ENCODE data around the gene MVB12A.

Gene MVB12A

DNA sequence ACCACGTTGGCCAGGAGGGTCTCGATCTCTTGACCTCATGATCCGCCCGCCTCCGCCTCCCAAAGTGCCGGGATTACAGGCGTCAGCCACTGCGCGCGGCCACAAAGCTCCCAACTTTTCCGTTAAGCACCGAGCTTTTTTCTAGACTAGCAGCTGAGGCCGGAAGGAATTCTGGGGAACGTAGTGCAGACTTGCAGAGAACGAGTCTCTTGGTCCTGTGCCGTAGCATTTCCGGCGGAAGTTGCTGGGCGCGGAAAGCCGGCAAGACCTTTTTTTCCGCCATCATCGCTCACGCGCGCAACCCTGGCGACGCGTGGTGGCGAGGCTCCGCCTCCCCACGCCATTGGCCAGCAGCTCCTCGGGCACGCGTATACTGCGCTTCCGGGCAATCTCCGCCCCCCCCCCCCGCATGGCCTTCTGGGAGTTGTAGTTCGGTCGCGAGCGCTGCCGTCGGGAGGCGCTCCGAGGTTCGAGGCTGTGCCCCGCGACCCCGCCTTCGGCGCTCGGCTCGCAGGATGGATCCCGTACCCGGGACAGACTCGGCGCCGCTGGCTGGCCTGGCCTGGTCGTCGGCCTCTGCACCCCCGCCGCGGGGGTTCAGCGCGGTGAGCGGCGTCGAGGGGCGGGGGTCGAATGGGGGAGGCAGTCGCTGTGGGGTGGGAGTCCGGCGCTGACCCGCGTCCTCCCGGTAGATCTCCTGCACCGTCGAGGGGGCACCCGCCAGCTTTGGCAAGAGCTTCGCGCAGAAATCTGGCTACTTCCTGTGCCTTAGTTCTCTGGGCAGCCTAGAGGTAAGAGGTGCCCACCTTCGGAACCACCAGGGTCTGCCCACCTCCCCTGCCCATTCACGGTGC, at the start of gene MVB12A:
TSS of gene MVB12A (plus strand) at position 427 of the 854 bp plus-strand sequence. CDS start at position 516, 89 bp downstream.
- H3K4me3 ChIP-seq (ENCODE audit: low read length) = peak within 1 kb of the TSS; percentile 73
- TF ChIP-seq, protein P1, sequence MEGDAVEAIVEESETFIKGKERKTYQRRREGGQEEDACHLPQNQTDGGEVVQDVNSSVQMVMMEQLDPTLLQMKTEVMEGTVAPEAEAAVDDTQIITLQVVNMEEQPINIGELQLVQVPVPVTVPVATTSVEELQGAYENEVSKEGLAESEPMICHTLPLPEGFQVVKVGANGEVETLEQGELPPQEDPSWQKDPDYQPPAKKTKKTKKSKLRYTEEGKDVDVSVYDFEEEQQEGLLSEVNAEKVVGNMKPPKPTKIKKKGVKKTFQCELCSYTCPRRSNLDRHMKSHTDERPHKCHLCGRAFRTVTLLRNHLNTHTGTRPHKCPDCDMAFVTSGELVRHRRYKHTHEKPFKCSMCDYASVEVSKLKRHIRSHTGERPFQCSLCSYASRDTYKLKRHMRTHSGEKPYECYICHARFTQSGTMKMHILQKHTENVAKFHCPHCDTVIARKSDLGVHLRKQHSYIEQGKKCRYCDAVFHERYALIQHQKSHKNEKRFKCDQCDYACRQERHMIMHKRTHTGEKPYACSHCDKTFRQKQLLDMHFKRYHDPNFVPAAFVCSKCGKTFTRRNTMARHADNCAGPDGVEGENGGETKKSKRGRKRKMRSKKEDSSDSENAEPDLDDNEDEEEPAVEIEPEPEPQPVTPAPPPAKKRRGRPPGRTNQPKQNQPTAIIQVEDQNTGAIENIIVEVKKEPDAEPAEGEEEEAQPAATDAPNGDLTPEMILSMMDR (conservative IDR thresholded peaks at IDR 0.05; ENCODE audit: low read depth, low read length) = no peak
- peak; percentile 97 for DNase-seq (ENCODE audit: low read depth)

DNA sequence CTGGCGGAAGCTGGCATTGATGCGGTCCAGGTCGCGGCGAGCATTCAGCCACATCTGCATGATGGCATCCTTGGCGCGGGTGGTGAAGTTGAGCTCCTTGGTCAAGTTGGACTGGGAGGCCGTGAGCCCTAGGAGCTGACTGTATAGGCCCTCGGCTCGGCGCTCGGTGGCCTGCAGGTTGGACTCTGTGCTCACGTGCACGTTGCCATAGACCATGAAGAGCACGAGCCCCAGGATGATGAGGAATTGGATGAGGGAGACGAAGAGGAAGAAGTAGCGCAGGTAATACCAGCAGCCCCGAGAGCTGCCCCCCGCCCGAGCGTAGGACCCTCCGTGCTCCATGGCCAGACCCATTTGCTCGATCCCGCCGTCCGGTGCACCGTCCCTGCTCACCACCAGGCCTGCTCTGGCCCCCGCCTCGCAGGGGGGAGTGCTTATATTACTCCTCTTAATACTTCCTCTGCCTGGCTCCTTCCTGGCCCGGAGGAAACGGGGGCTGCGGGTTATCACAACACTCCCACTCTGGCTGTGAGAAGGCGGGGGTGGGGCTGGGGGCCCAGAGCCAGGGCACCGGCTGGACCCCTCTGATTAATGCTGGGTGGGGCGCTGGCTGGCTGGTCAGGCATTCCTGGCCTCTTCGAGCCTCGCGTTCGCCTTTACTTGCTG, 42.8 kb upstream of the MVB12A start, which contains the start of gene PLVAP:
TSS of gene PLVAP (minus strand) at position 408 of the 666 bp plus-strand sequence. CDS start at position 354, 54 bp downstream.
- H3K4me3 ChIP-seq (ENCODE audit: low read length) = no peak within 1 kb of the TSS
- DNase-seq (ENCODE audit: low read depth) = no peak
- TF ChIP-seq, protein P1 (conservative IDR thresholded peaks at IDR 0.05; ENCODE audit: low read depth, low read length) = no peak

DNA sequence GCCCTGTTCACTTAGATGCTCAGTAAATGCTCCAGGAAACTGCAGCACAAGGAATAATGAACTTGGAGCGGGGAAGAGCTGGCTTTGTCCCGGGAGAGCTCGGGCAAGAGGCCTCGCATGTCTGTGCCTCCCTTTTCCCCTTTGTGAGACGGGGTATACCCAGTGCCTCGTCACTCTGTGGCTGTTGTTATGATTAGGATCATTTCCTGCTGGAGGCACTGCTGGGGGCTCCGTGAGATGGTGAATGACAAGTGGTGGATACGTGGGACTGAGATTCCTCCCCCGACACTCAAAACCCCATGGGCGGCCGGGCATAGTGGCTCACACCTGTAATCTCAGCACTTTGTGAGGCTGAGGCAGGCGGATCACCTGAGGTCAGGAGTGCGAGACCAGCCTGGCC, 41.6 kb upstream of the MVB12A start:
- no peak overlapping the region for H3K4me3 ChIP-seq (ENCODE audit: low read length)
- DNase-seq (ENCODE audit: low read depth) = no peak
- TF ChIP-seq, protein P1 (conservative IDR thresholded peaks at IDR 0.05; ENCODE audit: low read depth, low read length) = no peak

DNA sequence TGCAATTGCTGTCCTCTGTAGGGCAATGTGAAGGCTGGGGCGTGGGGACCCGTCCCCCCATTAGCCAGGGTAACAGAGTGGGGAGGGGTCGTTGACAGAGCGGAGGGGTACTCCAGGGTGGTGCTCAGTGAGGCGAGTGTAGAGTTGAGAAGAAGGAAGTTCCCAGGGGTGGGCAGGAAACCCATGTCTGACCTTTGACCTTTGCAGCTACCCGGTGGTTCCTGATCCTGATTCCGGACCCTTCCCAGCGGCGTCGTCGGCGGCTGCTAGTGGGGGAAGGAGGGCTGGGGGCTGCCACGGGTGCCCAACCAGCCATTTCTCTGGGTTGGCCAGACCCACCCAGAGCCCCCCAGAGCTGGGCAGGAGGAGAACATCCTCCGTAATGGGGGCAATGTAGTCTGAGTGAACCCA, 40.6 kb upstream of the MVB12A start:
- no peak for DNase-seq (ENCODE audit: low read depth)
- TF ChIP-seq, protein P1 (conservative IDR thresholded peaks at IDR 0.05; ENCODE audit: low read depth, low read length) = no peak

DNA sequence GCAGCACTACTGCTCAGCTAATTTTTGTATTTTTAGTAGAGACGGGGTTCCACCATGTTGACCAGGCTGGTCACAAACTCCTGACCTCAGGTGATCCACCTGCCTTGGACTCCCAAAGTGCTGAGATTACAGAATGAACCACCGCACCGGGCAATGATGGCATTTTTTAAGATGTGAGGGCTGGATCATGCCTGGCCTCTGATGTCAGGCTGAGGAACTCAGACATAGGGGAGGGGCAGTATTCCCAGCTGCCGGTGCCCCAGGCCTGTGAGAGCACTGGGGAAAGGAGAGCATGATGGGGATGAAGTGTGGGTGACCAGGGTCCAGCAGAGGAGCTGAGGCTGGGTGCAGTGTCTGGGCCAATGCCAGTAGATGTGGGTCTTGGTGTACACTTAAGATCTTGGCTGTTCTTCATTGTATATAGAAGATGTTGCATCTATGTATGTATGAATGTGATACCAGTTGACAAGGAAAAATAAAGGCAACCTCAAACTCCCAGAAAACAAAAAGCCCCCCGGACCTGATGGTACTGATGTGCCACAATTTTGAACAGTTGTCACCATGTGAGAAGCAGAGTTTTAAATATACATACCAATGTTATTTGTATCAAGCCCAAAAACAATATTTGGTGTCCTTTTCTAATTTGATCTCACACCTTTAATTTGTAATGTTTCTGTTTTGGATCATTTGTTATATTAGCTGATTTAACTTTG, 39.3 kb upstream of the MVB12A start:
- no peak overlapping the region for H3K4me3 ChIP-seq (ENCODE audit: low read length)
- TF ChIP-seq, protein P1 (conservative IDR thresholded peaks at IDR 0.05; ENCODE audit: low read depth, low read length) = no peak
- DNase-seq (ENCODE audit: low read depth) = no peak

More for the DNA sequence above, 40.6 kb upstream of the MVB12A start:
- no peak overlapping the region for H3K4me3 ChIP-seq (ENCODE audit: low read length)

DNA sequence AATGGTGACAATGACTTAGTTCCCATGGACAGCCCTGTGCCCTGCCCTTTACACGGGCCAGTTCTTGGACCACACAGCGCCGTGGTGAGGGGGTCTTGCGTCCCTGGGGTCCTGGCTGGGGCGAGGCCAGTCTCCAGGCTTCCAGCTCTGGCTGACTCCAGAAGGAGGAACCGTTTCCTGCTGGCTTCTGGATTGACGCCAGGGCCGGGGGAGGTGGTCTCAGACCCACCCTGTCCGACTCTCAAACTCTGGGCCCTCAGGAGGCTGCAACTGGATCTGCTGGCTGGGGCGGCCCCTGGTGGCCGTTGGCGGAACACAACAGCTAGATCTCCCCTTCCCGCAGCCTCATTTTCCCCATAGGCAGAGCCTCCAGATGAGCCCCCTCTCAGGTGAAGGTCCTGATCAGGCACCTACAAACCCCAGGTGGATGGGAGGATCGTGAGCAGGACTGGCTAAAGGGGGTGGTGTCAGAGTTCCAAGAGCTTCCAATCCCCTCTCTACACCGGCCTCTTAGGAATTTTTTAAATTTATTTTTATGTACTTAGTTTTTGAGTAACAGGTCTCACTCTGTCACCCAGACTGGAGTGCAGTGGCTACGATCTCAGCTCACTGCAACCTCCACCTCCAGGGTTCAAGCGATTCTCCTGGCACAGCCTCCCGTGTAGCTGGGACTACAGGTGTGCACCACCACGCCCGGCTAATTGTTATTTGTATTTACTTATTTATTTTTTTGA, 33.8 kb upstream of the MVB12A start:
- DNase-seq (ENCODE audit: low read depth) = no peak
- H3K4me3 ChIP-seq (ENCODE audit: low read length) = no peak overlapping the region
- TF ChIP-seq, protein P1 (conservative IDR thresholded peaks at IDR 0.05; ENCODE audit: low read depth, low read length) = peak; percentile 98

All from retinal pigment epithelial cell (primary cell).